Right lobe of liver (tissue), 6 donors: Measurements from ENCODE around the gene APOM. TPM values are rescaled to one million over a fixed set of nuclear protein-coding genes. Genes with fewer than 3 reads are reported as not detected.

Source experiments
- ATAC-seq, 4 donors: fragments of 200-7000 bp; cut with Tn5 transposase; one replicate each; pipeline ENCODE4 v1.9.1; 2020; ENCODE audit warnings: mild to moderate bottlenecking in 4 of 4, moderate library complexity in 4 of 4
- DNase-seq, 3 donors: peaks; one replicate each; pipeline ENCODE4 v3.0.0-alpha.2; 2020
- H3K27ac ChIP-seq, 3 donors: fragments of 200-600 bp; one replicate each; pipeline ENCODE4 v1.8.0; 2022
- H3K27me3 ChIP-seq, 2 donors: fragments of 200-600 bp; one replicate each; pipeline ENCODE4 v1.8.0; 2022
- H3K36me3 ChIP-seq, 4 donors: fragments of 200-600 bp; sonication (generic) in 1 of 4; one replicate each; pipeline versions ENCODE4 v1.5.1 to v1.8.0; 2017 to 2022; ENCODE audit warnings: control low read depth in 1 of 4
- H3K4me1 ChIP-seq, 4 donors: fragments of 200-600 bp; sonication (generic) in 1 of 4; one replicate each; pipeline versions ENCODE4 v1.5.1 to v1.8.0; 2017 to 2022; ENCODE audit warnings: control low read depth in 1 of 4
- H3K4me3 ChIP-seq, 3 donors: fragments of 200-600 bp; one replicate each; pipeline ENCODE4 v1.8.0; 2022
- H3K9me3 ChIP-seq, 4 donors: fragments of 200-600 bp; sonication (generic) in 1 of 4; one replicate each; pipeline versions ENCODE4 v1.5.1 to v1.8.0; 2017 to 2022; ENCODE audit warnings: control low read depth in 1 of 4
- POLR2A ChIP-seq: fragments of 450-650 bp; IDR thresholded peaks from one replicate; pipeline ENCODE4 v1.6.1; 2017; ENCODE audit warnings: antibody characterized with exemption, mild to moderate bottlenecking
- WGBS: methylation state at CpG from one replicate; pipeline ENCODE4 v1.1.6; 2018; ENCODE audit warnings: low coverage, low lambda C conversion rate; ENCODE audit not compliant: insufficient coverage; ENCODE audit errors: missing lambda C conversion rate; 5-methylcytosine and 5-hydroxymethylcytosine counted together
- intact Hi-C, 2 donors: fragments of 100-400 bp; cut with DNase I; formaldehyde crosslinking; loops; one replicate each; pipeline versions ENCODE4 v1.11.2 to v1.14.1; 2022
- total RNA-seq, 6 experiments: library from RNA; depleted of rRNA in 2 of 6; stranded (reverse); fragments of >200 nt in 2 of 6; fragmentation: NEBNext Ultra II Directional in 3 of 6; extraction: Animal tissue kit (Norgen Biotek cat#: 25700) in 3 of 6; gene quantifications; one replicate each; pipeline versions ENCODE4 v1.1.0 to v1.2.4, GENCODE V29; 2016 to 2023
- TF ChIP-seq, protein P1 (sequence below), 4 donors: fragments of 200-600 bp in 3 of 4; fragments of 450-650 bp in 1 of 4; IDR thresholded peaks; one replicate each; pipeline versions ENCODE4 v1.5.1 to v1.8.0; 2016 to 2022; ENCODE audit warnings: antibody characterized with exemption in 4 of 4, mild to moderate bottlenecking in 2 of 4
- donor health status: DM: no; HTN: yes; CAD: no.
- donor health status: DM: no; HTN: no; CAD: no.
- donor health status: DM: no; HTN: no; CAD: no.
- donor health status: DM: no; HTN: yes; CAD: no.
- donor health status: DM: no; HTN: yes; CAD: no.

Gene APOM
- total RNA-seq, 6 experiments from 2014 or later, result 100 to 182 (median 116) TPM

DNA sequence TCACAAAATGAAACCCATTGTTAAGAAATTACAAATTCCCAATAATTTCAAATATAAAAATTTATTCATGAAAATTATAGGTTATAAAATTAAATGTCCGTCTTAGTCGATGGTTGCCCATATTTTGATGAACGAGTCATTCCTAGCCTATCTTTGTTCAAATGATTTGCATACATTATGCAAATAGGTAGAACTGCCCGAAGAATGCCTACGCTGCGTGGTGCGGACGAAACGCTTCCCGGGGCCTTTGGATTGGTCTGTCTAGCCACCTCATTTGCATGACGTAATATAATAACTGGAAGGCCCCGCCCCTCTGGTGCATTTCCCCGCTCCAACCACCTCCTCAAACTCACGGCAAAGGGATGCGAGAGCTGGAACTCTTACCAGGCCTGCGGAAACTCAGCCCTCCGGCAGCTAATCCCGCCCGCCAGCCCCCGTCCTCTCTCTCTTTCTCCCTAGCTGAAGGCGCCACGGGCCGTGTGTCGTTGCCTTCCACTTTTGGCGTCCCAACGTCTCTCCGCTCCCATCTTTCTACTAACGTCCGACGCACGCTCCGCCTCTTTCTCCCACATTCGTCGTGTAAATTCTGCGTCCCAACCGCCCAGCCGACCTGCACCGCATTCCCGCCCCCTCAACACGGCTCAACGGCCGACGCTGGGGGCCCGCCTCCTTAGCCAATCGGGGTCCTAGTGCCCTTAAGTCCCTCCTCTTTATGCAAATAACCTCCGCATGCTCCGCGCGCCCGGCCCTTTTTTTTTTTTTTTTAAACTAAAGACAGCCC lies 35.7 kb upstream of the APOM start:
- no peaks in the 10 kb centered on the region for H3K9me3 ChIP-seq
- peaks cover 4 to 18% (median 14%) of the 10 kb centered on the region in 4 donors for H3K36me3 ChIP-seq
- peak; percentile 89 to 94 (median 92) for ATAC-seq
- peak; percentile 98 to 99 (median 98) for DNase-seq
- under 1% methylated on average over 50 of the region's 50 CpGs for WGBS
- peak overlapping the region; percentile 55 to 91 (median 89) for H3K27ac ChIP-seq
- intact Hi-C loops, result no loop called here
- no peaks in the 10 kb centered on the region for H3K27me3 ChIP-seq
- peaks cover 0 to 10% (median 4%) of the 10 kb centered on the region in 4 donors for H3K4me1 ChIP-seq
- peak; percentile 86 for TF ChIP-seq POLR2A
- TF ChIP-seq, protein P1, sequence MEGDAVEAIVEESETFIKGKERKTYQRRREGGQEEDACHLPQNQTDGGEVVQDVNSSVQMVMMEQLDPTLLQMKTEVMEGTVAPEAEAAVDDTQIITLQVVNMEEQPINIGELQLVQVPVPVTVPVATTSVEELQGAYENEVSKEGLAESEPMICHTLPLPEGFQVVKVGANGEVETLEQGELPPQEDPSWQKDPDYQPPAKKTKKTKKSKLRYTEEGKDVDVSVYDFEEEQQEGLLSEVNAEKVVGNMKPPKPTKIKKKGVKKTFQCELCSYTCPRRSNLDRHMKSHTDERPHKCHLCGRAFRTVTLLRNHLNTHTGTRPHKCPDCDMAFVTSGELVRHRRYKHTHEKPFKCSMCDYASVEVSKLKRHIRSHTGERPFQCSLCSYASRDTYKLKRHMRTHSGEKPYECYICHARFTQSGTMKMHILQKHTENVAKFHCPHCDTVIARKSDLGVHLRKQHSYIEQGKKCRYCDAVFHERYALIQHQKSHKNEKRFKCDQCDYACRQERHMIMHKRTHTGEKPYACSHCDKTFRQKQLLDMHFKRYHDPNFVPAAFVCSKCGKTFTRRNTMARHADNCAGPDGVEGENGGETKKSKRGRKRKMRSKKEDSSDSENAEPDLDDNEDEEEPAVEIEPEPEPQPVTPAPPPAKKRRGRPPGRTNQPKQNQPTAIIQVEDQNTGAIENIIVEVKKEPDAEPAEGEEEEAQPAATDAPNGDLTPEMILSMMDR (IDR thresholded peaks at IDR 0.05), result no peak
- peak overlapping the region; percentile 92 to 93 (median 92) for H3K4me3 ChIP-seq

DNA sequence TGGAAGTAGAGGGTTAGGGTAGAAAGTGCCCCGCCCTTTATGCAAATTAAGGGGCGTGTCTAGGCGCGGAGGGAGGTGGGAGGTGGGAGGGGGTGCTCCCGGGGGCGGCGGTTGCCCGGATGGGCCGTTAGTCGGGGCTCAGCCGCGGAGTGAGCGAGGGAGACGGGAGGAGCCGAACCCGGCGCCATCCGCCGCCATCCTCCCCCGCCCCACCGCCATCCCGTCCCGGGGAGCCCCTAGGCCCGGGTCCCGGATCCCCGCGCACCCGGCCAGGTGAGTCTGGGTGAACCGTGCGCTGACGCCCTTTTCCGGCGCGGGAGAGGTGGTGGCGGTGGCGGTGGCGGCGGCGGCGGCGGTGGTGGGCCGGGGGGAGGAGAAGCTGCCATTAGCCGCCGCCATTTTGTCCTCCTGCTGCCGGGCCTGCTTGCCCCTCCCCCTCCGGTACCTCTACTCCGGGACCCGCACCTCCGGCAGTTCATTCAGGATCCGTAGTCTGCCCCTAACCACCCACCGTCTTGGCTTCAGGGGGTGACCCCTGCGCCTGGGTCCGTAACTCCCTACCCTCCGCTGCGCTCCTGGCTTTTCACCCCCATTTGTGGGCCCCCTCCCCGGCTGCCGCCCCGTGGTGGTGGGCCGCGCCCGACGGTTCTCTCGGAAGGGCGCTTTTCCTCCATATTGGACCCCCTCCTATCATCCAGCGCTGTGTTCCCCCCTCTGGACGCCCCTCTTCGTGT lies 34.9 kb upstream of the APOM start, which contains the start of gene PRRC2A:
Gene PRRC2A, plus strand, starts transcription at position 130 of the 734 bp plus-strand sequence. CDS start 2,075 bp downstream, outside the sequence.
- ATAC-seq, result peak; percentile 39 to 92 (median 63)
- Histone ChIP-seq H3K9me3 (no peaks in the 10 kb centered on the region), H3K4me3 (peak within 1 kb of the TSS; percentile 92 to 93 (median 92)), H3K27ac (peak within 1 kb of the TSS; percentile 83 to 91 (median 89)), H3K36me3 (peaks cover 12 to 26% (median 21%) of the 10 kb centered on the region in 4 donors), H3K27me3 (no peaks in the 10 kb centered on the region), H3K4me1 (peaks cover 0 to 8% (median 4%) of the 10 kb centered on the region in 4 donors)
- peak in 1 of 3 donors; percentile 95 for DNase-seq
- peak; percentile 51 for TF ChIP-seq POLR2A
- TF ChIP-seq, protein P1 (IDR thresholded peaks at IDR 0.05), result no peak
- under 1% methylated on average over 29 of the region's 67 CpGs for WGBS
- intact Hi-C loops, result no loop called here

DNA sequence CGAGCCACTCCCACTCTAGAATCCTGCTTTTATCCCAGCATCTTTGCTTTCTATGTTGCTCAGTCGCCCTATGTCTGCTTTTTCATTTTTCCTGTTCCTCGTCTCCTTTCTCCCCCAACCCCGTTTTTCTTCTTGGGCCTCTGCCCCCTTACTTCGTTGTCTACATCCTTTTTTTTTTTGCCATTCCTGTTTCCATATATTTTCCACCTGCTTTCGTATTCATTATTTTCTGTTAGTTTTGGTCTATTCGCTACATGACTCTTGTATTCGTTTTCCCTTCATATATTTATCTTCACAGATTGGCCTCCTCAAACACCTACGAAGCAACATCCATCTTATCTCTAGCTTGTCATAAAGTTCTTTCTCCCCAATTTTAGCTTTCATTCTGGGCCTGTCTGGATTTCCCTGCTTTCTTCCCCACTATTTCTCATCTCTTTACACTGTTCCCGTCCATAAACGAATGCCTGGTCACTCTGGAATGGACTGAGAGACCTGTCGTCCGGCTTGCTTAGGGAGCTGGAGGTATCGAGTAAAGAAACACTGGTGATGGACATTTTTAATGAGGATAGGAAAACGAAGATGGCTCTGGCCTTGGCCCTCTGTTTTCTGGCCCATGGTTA lies 34.3 kb upstream of the APOM start:
- Histone ChIP-seq H3K4me1 (peaks cover 0 to 8% (median 4%) of the 10 kb centered on the region in 4 donors), H3K4me3 (peak overlapping the region; percentile 92 to 93 (median 92)), H3K27ac (peak overlapping the region; percentile 83 to 91 (median 84)), H3K9me3 (no peaks in the 10 kb centered on the region), H3K27me3 (no peaks in the 10 kb centered on the region), H3K36me3 (peaks cover 12 to 32% (median 25%) of the 10 kb centered on the region in 4 donors)
- DNase-seq (no peak), ATAC-seq (no peak)
- 17% methylated on average over 15 of the region's 15 CpGs for WGBS
- intact Hi-C loops, result no loop called here
- no peak for TF ChIP-seq POLR2A
- TF ChIP-seq, protein P1 (IDR thresholded peaks at IDR 0.05), result no peak

DNA sequence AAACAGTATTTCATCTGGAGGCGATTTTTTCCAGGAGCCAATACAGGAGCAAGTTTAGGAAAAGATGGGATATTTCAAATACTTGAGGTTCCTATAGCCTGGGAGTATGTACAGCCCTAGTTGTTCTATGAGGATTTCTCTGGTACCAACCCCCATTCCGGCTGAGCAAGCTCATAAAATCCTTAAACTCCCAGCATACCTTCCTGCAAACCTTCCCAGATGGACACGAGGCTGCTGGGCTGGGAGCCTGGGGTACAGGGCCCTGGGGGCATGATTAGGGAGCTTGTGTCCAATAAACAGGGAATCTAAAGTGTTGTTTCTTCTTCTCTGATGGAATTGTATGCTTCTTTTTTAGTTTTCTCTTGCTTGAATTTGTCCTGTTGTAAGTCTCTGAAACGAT lies 33.7 kb upstream of the APOM start:
- H3K4me1 ChIP-seq, result peaks cover 0 to 8% (median 4%) of the 10 kb centered on the region in 4 donors
- TF ChIP-seq POLR2A, result no peak
- TF ChIP-seq, protein P1 (IDR thresholded peaks at IDR 0.05), result no peak
- no peak for ATAC-seq
- H3K9me3 ChIP-seq, result no peaks in the 10 kb centered on the region
- H3K27ac ChIP-seq, result peak overlapping the region in 1 of 3 donors; percentile 84
- no peak for DNase-seq
- peak overlapping the region in 1 of 3 donors; percentile 92 for H3K4me3 ChIP-seq
- peaks cover 12 to 38% (median 28%) of the 10 kb centered on the region in 4 donors for H3K36me3 ChIP-seq
- H3K27me3 ChIP-seq, result no peaks in the 10 kb centered on the region
- WGBS, result 34% methylated on average over 4 of the region's 4 CpGs
- intact Hi-C loops, result no loop called here
